RWPE2 (cell line): ENCODE measurements around the gene CUL7.

Experiments
- ATAC-seq: fragments of 200-7000 bp; cut with Tn5 transposase; 3 replicates; pipeline ENCODE4 v1.9.1; 2021; ENCODE audit warnings: low read depth
- DNase-seq: peaks from one replicate; pipeline ENCODE4 v3.0.0-alpha.2; 2020; ENCODE audit warnings: low spot score
- H3K27ac ChIP-seq: fragments of 450-650 bp; 2 replicates; pipeline ENCODE4 v1.5.1; 2017; ENCODE audit warnings: mild to moderate bottlenecking; ENCODE audit not compliant: poor library complexity, severe bottlenecking
- H3K27me3 ChIP-seq: fragments of 250-450 bp; sonication (Bioruptor Pico); 2 replicates; pipeline ENCODE4 v1.5.1; 2021; ENCODE audit warnings: mild to moderate bottlenecking, moderate library complexity; ENCODE audit not compliant: insufficient read depth, poor library complexity, severe bottlenecking
- H3K36me3 ChIP-seq: fragments of 250-450 bp; sonication (Bioruptor Pico); 2 replicates; pipeline ENCODE4 v1.5.1; 2020; ENCODE audit warnings: low read depth, mild to moderate bottlenecking, moderate library complexity
- H3K4me1 ChIP-seq: fragments of 250-450 bp; sonication (Bioruptor Pico); 2 replicates; pipeline ENCODE4 v1.5.1; 2021; ENCODE audit warnings: mild to moderate bottlenecking, moderate library complexity; ENCODE audit not compliant: insufficient read depth, poor library complexity, severe bottlenecking
- H3K4me3 ChIP-seq: fragments of 250-450 bp; sonication (Bioruptor Pico); 2 replicates; pipeline ENCODE4 v1.5.1; 2021; ENCODE audit warnings: mild to moderate bottlenecking, moderate library complexity; ENCODE audit not compliant: severe bottlenecking
- H3K9me3 ChIP-seq: fragments of 250-450 bp; sonication (Bioruptor Pico); 2 replicates; pipeline ENCODE4 v1.5.1; 2021; ENCODE audit warnings: mild to moderate bottlenecking, moderate library complexity; ENCODE audit not compliant: severe bottlenecking
- TF ChIP-seq, protein P1 (sequence below): fragments of 450-650 bp; IDR thresholded peaks from one replicate; pipeline ENCODE4 v1.5.1; 2017; ENCODE audit warnings: mild to moderate bottlenecking, moderate library complexity; ENCODE audit not compliant: poor library complexity, severe bottlenecking

The CUL7 gene

GRCh38 chr6:43054206-43054943, 724 bp upstream of the CUL7 start:
- TF ChIP-seq, protein P1, sequence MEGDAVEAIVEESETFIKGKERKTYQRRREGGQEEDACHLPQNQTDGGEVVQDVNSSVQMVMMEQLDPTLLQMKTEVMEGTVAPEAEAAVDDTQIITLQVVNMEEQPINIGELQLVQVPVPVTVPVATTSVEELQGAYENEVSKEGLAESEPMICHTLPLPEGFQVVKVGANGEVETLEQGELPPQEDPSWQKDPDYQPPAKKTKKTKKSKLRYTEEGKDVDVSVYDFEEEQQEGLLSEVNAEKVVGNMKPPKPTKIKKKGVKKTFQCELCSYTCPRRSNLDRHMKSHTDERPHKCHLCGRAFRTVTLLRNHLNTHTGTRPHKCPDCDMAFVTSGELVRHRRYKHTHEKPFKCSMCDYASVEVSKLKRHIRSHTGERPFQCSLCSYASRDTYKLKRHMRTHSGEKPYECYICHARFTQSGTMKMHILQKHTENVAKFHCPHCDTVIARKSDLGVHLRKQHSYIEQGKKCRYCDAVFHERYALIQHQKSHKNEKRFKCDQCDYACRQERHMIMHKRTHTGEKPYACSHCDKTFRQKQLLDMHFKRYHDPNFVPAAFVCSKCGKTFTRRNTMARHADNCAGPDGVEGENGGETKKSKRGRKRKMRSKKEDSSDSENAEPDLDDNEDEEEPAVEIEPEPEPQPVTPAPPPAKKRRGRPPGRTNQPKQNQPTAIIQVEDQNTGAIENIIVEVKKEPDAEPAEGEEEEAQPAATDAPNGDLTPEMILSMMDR = no peak
- ATAC-seq = no peak
- no peak for DNase-seq
- Histone ChIP-seq H3K27ac (peak overlapping the region; percentile 77), H3K36me3 (peaks cover 54% of the 10 kb centered on the region), H3K9me3 (no peaks in the 10 kb centered on the region), H3K4me1 (peaks cover 5% of the 10 kb centered on the region), H3K4me3 (peak overlapping the region; percentile 83), H3K27me3 (no peaks in the 10 kb centered on the region)

- ATAC-seq = peak; percentile 24
- H3K4me1 ChIP-seq = peaks cover 5% of the 10 kb centered on the region
- peak overlapping the region; percentile 77 for H3K27ac ChIP-seq
- TF ChIP-seq, protein P1 = no peak
- H3K4me3 ChIP-seq = peak overlapping the region; percentile 83
- no peak for DNase-seq
- peaks cover 64% of the 10 kb centered on the region for H3K36me3 ChIP-seq
- no peaks in the 10 kb centered on the region for H3K27me3 ChIP-seq
- H3K9me3 ChIP-seq = no peaks in the 10 kb centered on the region
Observed at GRCh38 chr6:43052842-43053544, 658 bp downstream of the CUL7 start.

GRCh38 chr6:43052225-43052841, 1.3 kb downstream of the CUL7 start:
- Histone ChIP-seq H3K4me1 (peaks cover 5% of the 10 kb centered on the region), H3K4me3 (no peak overlapping the region), H3K27me3 (no peaks in the 10 kb centered on the region), H3K27ac (peak overlapping the region; percentile 77), H3K9me3 (no peaks in the 10 kb centered on the region), H3K36me3 (peaks cover 61% of the 10 kb centered on the region)
- DNase-seq (no peak), ATAC-seq (no peak)
- TF ChIP-seq, protein P1 = no peak

DNA sequence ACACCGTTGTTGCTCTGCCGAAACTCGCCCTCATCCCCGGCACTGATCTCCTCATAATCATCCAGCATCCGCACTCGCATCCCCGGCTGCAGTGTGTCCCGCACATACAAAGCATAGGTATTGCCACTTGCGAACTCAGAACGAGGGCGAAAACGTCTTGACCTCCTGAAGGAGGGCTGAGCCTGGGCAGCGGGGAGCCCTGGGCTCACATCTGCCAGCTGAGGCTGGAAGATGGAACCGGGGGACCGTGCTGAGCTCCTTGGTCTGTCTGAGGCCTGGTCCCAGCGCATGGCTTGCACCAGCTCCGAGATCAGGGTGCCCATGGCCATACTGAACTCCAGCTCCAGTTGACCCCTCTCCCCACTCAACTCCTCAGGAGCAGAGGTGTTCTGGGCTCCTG, 2.7 kb downstream of the CUL7 start:
- Histone ChIP-seq H3K9me3 (no peaks in the 10 kb centered on the region), H3K4me3 (no peak overlapping the region), H3K4me1 (peaks cover 5% of the 10 kb centered on the region), H3K36me3 (peaks cover 55% of the 10 kb centered on the region), H3K27ac (no peak overlapping the region), H3K27me3 (no peaks in the 10 kb centered on the region)
- no peak for DNase-seq
- TF ChIP-seq, protein P1 = no peak
- no peak for ATAC-seq

DNA sequence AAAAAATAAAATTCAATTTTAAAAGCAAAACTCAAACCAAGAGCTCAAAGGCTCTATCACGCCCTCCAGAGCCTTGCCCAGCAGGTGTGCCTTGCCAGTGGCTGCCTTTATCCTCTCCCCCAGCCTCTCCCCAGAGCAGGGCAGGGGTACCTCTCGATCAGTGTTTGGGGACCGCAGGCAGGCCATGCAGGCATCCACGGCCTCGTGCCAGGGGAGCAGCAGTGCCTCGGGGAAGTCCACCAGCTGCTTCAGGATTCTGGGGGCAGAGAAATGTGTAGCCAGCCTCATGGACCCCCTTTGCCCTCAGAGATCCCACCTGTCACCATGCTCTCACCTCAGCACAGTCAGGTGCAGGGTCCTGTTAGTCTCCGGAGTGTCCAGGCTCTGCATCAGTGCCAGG, 5.7 kb downstream of the CUL7 start:
- peaks cover 4% of the 10 kb centered on the region for H3K4me1 ChIP-seq
- TF ChIP-seq, protein P1 = no peak

More for the DNA sequence above, 5.7 kb downstream of the CUL7 start:
- DNase-seq (no peak), ATAC-seq (no peak)
- Histone ChIP-seq H3K9me3 (no peaks in the 10 kb centered on the region), H3K27me3 (no peaks in the 10 kb centered on the region), H3K36me3 (peaks cover 61% of the 10 kb centered on the region), H3K4me3 (no peak overlapping the region), H3K27ac (no peak overlapping the region)
